Cardiac fibroblast (primary cell): ENCODE results near the gene KRTAP10-12.

Experiments
- DNase-seq, 2 donors: peaks; one replicate each; pipeline versions ENCODE4 v3.0.0 to v3.0.0-alpha.2; 2010; ENCODE audit warnings: low read depth in 2 of 2
- H3K4me3 ChIP-seq, 2 donors: replicated peaks in 1 of 2; 1 replicate in 1 of 2; 2 replicates in 1 of 2; pipeline ENCODE4 v1.5.1; 2011; ENCODE audit warnings: low read depth in 2 of 2, low read length in 2 of 2, mild to moderate bottlenecking in 2 of 2, moderate library complexity in 1 of 2
- CTCF ChIP-seq: IDR thresholded peaks from one replicate; pipeline ENCODE4 v1.5.1; 2011; ENCODE audit warnings: low read depth, mild to moderate bottlenecking, low read length, inconsistent platforms

The KRTAP10-12 gene

GRCh38 chr21:44701023-44701400, 4.0 kb downstream of the KRTAP10-12 start:
- DNase-seq: no peak
- no peak for TF ChIP-seq CTCF
- H3K4me3 ChIP-seq: no peak overlapping the region

- no peak overlapping the region for H3K4me3 ChIP-seq
- TF ChIP-seq CTCF: no peak
Measured at GRCh38 chr21:44701541-44701940, 4.6 kb downstream of the KRTAP10-12 start.

GRCh38 chr21:44702111-44702972, 5.4 kb downstream of the KRTAP10-12 start:
- no peak for DNase-seq
- no peak overlapping the region for H3K4me3 ChIP-seq
- TF ChIP-seq CTCF: no peak

More at GRCh38 chr21:44701541-44701940, 4.6 kb downstream of the KRTAP10-12 start:
- DNase-seq: no peak

- no peak overlapping the region for H3K4me3 ChIP-seq
- DNase-seq: no peak
- no peak for TF ChIP-seq CTCF
Measured at GRCh38 chr21:44702973-44703730, 6.2 kb downstream of the KRTAP10-12 start.

GRCh38 chr21:44703731-44704635, 7.0 kb downstream of the KRTAP10-12 start:
- no peak for DNase-seq
- H3K4me3 ChIP-seq: no peak overlapping the region
- no peak for TF ChIP-seq CTCF

- H3K4me3 ChIP-seq: no peak overlapping the region
- no peak for DNase-seq
- TF ChIP-seq CTCF: no peak
Measured at GRCh38 chr21:44704636-44705001, 7.6 kb downstream of the KRTAP10-12 start.
